ENCODE data around the gene PBX3.
A peak's percentile ranks its signal among the peaks of the same experiment; 100 is the strongest.

Gene PBX3

DNA sequence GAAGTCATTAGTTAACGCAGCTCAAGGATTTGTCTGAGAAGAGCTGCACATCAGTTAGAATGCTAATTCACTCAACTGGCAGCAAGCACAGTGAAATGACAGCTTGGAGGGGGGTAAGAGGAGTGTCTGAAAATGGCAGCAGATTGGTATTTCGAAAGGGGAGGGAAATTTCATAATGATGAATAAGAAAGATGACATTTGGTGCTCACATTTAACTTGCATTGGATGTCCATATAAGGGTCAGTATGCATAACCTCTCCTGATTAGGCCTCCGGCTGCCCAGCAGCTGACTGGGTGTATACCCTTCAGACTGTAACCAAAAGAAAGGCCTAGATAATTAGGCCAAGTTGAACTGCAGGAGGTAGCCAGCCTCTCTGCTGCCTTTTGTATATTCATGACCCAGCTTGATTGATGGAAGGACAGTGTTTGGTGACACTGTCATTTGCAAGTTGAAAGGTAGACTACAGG, 131.0 kb downstream of the PBX3 start:
- no peak for DNase-seq

DNA sequence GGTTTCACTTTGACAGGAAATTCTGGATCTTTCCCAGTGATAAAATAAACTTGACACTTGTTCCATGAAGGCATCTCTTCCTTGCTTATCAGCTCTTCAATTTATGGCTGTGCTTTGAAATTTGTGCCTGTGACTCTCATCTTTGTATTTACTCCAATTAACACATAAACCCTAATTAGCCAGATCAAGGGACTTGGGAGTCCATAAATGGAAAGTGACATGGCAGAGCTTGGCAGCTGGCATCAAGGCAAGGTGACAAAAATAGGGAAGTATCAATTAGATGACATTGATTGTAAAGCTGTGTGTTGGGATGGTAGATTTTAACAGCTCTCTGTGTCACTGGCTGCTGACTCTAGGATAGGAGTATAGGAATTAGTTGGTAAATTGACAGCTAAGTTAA, 133.9 kb downstream of the PBX3 start:
- no peak for DNase-seq

DNA sequence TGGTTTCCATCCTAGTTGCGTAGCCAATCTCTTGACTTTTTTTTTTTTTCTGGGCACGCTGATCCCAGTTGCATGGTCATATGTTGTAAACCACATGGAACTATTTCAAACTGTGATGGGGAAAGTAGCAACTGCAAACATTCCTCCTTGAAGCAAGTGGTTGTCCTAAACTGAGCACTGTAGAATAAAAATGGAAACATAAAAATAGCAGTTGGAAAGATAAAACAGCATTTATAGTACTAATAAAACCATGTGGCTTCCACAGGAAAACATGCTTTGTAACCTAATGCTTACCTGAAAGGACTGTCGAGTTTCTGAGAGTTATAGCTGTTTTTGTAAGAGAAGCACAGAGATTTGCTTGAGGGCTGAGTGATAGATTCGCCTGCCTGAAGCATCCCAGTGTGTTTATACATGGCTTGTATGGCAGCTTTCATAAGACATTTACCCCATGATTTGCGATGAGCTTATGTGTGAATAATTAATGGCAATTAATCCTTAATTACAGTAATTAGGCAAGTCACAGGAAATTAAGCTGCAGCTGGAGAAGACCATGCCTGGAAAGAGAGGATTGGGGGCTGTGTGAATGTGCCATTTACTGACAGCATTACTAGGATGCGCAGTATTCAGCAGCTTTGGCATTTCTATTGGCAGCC, 136.5 kb downstream of the PBX3 start:
- DNase-seq: no peak

DNA sequence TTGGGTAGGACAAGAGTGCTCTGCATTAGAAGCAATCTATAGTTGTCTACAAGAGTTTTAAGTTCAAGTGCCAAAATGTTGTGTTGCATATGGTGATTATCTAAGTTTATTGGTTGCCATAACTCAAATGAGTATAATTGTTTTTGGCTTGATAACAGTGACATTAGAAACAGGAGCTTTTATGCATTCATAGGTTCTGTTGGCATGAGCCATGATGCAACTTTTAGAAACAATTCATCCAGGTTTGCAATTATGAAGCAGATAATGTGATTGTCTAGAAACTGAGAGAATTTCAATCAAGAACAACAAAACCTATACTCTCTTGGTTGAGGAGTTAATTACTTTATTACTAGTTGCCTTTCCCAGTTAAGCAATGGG, 137.0 kb downstream of the PBX3 start:
- DNase-seq: no peak

DNA sequence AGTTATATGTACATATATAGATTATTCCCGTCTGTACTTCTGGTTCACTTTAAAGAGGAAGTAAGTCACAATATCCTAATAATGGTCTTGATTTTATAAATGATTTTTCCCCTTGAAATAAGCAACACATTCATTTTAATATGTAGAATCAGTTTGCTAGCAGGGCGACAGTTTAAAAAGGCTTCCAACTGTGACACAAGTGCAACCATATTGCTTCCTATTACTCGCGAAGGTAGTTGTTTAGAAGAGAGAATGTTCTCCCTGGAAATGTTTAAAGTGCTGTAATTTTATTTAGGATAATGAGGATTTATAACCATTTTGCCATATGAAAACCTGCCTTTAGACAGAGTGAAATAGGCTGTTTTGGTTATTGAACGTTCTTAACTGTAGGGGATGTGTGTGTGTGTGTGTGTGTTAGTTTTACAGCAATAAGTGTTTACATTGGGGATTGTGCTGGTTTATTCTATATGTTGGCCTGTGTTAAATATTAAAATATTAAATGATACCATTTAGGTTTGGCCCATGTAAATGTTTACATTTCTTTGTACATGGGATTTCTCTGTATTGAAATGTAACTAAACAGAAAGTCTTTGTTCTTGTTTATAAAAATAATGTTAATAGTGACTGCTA, 138.3 kb downstream of the PBX3 start:
- DNase-seq: no peak

DNA sequence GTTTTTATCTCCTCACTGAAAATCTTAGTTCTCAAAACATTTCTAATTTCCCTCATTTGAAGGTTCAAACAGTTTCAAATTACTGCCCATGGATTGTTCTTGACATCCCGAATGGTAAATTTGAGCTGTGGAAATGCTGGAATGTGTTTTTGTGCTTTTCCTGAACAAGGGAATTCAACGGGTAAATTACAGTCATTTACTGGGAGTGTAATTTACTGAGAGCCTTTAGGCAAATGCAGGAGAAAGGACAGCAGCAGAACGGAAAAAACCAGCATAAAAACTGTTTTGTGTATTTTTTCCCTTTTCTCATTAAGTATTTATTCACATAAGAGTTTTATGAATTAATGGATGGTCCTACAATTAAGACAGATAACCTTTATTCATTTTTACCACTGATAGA, 139.2 kb downstream of the PBX3 start:
- DNase-seq: no peak

DNA sequence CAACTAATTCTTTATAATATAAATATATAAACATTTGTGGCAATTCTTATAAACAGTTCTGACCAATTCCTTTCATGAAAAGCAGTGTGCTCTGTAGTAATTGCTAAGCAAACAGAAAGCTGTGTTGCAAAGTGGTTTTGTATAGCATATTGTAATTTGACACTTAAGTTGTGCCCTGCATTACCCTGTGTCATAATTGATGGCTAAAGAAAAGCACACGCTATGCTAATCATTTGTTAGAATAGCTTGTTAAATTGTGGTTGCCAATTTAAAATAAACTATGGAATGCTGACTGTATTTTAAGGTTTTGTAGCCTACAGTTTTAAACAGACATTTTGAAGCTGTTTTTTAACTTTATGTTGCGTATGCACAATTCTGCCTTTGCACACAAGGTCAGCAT, 140.0 kb downstream of the PBX3 start:
- DNase-seq: no peak

DNA sequence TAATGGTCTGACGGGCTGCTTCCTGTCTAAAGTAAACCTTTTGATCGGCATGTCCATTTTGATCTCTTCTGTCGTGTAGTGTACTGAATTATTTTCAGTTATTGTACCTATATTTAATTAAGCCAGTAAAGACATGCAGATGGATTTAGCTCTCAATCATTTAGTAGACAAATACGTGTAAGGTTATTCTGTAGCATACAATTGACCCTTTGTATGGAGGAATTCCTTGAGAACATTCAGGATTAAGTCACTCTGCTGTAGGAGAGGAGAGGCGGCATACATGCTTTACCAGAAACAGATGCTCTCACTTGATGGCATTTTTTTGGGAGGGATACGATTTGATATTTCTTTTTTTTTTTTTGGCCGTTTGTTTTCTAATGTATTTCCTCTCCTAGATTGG, 141.0 kb downstream of the PBX3 start:
- no peak for DNase-seq

- peak; percentile 40 for DNase-seq
Measured at GRCh38 chr9:125889112-125889475, 141.9 kb downstream of the PBX3 start.

- peak; percentile 51 for DNase-seq
Measured at GRCh38 chr9:125889476-125890419, 142.6 kb downstream of the PBX3 start.

- DNase-seq: no peak
Measured at GRCh38 chr9:125890826-125891225, 143.7 kb downstream of the PBX3 start.

DNA sequence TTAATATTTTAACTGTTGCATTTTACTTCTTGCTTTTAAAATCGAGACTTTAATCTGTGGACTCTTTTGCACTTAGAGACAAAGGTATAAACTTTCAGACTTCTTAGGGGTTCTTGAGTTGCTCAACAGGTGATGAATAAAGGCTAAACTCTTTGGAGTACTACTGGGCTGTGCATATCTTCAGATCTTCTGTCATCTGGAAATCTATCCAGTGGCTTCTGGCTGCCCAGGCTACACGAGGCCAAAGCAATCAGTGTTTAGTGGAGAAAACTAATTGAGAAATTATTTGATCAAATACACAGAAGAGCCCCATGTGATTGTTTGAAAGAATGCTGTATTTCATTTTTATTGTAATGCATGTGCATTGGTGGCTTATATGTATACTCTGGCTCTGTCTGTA, 146.1 kb downstream of the PBX3 start:
- no peak for DNase-seq

- DNase-seq: no peak
Measured at GRCh38 chr9:125894566-125894965, 147.4 kb downstream of the PBX3 start.

DNA sequence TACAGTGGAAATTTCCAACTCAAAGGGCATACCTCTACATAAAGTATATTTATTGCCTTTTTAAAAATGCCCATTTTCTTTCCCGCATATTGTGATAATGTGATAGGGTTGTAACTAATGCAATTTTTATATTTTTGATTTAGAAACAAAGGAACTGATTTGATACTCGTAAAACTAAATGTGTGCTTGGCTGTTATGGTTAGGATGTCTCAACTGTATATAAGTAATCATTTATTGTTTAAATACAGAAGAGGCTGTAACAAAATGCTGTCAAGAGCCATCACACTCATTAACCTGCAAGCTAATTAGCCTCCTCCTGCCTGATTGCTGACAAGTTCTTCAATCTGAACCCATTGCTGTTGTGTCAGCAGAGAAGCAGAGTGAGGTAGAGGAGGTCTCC, 149.2 kb downstream of the PBX3 start:
- no peak for DNase-seq

DNA sequence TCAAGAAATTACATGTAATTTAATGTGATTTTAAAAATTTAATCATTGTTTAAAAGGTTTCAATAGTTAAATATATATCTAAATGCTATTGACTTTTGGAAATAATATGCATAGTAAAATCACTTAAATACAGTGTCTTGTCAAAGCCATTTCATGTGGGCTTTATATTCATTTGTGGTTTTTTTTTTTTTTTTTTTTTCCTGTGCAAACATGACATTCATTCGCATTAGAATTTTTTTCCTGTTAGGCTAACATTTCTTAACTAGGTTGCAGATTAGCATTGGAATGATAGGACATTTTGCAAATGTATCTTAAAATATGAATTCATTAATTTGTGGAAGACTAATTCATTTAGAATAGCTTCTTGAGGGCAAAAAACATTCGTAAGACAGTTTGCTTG, 149.8 kb downstream of the PBX3 start:
- no peak for DNase-seq

DNA sequence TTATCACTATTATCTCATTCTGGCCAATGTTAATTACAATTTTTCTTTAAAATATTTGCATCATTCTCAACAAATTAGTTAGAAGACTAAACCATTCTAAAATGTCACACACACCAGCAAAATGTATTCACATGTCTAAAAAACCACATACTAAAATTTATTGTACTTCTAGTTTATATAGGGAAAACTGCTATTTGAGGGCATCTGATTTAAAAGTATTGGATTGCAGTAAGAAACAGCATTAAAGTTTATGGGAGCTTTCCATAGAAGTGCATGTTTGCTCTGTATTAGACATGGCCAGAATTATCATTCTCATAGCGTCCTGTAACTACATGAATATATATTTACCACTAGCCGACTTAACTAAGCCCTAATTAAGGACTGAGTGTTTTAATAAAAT, 150.3 kb downstream of the PBX3 start:
- no peak for DNase-seq

- DNase-seq: no peak
Measured at GRCh38 chr9:125902214-125902613, 155.0 kb downstream of the PBX3 start.

GRCh38 chr9:125902831-125903512, 155.8 kb downstream of the PBX3 start:
- no peak for DNase-seq

DNA sequence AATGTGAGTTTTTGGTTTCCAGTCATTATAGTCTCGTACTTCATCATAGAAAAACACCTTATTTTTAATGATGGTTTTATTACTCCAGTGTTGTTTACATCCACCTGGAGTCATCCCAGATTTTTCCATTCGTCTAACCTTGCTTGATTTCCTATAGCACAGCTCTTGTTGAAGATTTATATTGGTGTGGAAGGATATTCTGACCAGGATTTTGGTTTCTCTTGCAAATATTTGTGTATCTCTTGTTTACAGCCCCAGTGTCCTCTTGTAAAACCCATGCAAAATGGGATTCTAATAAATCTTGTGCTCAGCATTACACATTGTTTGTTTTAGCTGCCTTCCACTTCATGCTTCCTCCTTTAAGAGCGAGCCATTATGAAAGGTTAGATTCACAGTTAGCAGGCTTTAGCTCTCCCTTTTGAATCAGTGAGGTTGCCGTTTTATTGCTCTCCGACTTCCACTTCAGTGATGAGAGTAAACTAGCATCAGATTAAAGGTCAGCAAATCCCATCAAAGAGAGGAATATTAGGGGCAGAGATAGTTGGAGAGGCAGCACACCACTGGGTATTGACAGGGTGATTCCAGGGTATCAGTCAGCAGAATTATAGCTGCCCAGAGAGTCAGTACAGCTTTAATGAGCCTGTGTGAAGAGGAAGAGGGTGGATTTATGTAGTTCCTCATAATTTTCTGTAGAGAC, 157.1 kb downstream of the PBX3 start:
- no peak for DNase-seq

- DNase-seq: no peak
Measured at GRCh38 chr9:125906144-125906543, 159.0 kb downstream of the PBX3 start.

DNA sequence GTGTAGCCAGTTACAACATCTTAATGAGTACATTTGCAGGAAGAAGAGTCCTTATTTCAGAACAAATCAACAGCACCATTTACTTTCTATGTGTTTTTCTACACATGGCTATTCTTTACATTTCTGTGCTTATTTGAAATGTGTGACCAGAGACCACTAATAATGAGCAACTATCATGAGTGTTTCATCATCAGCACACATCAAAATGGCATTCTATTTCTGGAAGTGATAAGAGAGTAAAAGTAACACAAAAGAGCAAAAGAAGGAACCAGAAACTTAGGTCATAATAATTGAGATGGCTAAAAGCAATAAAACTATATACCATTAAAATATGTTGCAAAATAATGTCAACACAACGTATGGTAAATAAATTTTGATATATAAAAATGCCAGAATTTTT, 159.7 kb downstream of the PBX3 start:
- no peak for DNase-seq

DNA sequence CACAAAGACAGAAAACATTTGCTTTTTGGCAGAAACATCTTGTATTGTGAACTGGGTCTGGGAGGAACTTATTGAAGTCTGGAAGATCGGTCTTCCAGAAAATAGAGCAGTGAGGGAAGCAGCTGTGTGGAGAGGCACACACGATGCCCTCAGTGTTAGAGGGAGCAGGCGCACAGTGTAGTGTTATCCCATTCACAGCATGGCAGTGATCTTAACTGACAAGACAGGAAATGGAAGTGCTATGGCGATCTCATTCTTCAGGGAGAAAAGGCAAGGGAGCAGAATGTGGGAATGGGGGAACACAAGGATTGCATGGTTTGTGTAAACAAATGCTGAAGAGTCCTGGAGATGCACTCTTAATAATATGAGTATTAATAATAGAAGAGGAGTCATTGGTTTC, 161.0 kb downstream of the PBX3 start:
- DNase-seq: no peak

DNA sequence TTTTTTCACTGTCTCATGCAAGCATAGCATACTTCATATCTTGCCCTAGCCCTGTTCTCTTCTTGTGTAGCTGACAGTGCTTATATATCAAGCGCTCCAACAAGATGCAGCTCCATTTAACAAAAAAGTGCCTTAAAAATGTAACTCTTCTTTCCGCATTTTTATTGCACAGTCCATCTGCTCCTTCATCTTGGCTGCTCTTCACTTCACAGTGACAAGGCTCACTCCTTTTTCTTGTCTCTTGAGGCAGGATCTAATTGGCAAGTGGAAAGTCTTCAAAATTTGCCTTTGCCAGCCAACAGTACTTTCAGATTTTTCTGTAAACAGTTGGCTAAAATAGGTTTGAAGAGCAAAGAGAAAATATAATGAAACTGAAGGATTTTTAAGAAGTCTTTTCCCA, 161.8 kb downstream of the PBX3 start:
- DNase-seq: no peak

All from left hindlimb (tissue), 1 donor.